ENCODE measurements around the gene DAAM1. TPM values are rescaled to one million over a fixed set of nuclear protein-coding genes. Genes with fewer than 3 reads are reported as not detected.

Gene DAAM1
- total and polyA plus RNA-seq, 8 donors = 6.2 to 26.7 (median 16.0) TPM

DNA sequence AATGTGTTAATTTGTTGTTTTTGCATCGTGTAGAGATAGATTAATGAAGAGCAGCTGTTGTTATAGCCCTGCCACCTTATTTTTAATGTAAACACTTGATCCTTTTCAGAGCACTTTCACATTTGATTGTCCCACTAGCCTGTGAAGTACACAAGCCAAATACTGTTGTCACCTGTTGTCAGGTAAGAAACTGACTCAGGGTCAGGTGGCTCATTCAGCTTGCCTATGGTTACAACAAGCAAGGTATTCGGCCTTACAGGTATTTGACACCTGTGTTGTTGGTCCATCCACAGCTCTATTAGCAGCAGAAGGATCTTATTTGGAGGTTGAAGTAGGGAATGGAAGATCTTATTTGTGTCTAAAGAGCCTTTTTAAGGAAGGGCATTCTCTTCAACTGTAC, 167.8 kb downstream of the DAAM1 start:
- no peak for DNase-seq
- no peak for FAIRE-seq
- intact Hi-C loops (cut with DNase I) = no loop called here
- H3K36me3 ChIP-seq = peaks cover 0 to 24% (median 6%) of the 10 kb centered on the region in 3 donors
- H3K27me3 ChIP-seq = no peaks in the 10 kb centered on the region
- TF ChIP-seq, protein P1, sequence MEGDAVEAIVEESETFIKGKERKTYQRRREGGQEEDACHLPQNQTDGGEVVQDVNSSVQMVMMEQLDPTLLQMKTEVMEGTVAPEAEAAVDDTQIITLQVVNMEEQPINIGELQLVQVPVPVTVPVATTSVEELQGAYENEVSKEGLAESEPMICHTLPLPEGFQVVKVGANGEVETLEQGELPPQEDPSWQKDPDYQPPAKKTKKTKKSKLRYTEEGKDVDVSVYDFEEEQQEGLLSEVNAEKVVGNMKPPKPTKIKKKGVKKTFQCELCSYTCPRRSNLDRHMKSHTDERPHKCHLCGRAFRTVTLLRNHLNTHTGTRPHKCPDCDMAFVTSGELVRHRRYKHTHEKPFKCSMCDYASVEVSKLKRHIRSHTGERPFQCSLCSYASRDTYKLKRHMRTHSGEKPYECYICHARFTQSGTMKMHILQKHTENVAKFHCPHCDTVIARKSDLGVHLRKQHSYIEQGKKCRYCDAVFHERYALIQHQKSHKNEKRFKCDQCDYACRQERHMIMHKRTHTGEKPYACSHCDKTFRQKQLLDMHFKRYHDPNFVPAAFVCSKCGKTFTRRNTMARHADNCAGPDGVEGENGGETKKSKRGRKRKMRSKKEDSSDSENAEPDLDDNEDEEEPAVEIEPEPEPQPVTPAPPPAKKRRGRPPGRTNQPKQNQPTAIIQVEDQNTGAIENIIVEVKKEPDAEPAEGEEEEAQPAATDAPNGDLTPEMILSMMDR (IDR thresholded peaks at IDR 0.05) = no peak
- ATAC-seq = no peak
- H3K4me1 ChIP-seq = peaks cover 0 to 3% (median 0%) of the 10 kb centered on the region in 3 donors
- 65 to 72% methylated on average over 2 of the region's 2 CpGs for WGBS, 2 donors
- no peaks in the 10 kb centered on the region for H3K9me3 ChIP-seq
- H3K4me3 ChIP-seq = no peak overlapping the region
- no peak overlapping the region for H3K27ac ChIP-seq

DNA sequence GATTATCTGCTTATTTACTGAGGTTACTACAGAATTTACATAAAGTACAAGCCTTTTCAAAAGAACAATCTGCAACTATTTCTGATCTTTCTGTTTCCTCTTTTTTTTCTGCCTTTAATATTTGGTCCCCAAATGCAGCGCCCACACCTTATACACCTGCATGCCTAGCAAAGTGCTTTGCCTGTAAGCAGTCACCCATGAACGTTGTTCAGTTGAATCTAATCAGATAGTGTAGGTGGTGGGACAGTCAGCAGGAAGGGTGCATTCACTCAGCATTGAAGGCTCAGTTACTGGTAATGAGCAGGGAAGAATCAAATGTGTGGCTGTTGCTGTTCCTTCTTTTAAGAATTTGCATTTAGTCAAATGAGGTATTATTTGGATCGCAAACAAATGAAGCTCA, 168.3 kb downstream of the DAAM1 start:
- H3K9me3 ChIP-seq = no peaks in the 10 kb centered on the region
- no peak overlapping the region for H3K4me3 ChIP-seq
- DNase-seq = no peak
- H3K27me3 ChIP-seq = no peaks in the 10 kb centered on the region
- peaks cover 0 to 24% (median 6%) of the 10 kb centered on the region in 3 donors for H3K36me3 ChIP-seq
- no peak for ATAC-seq
- intact Hi-C loops (cut with DNase I) = no loop called here
- WGBS, 2 donors = 87 to 95% methylated on average over 3 of the region's 3 CpGs
- TF ChIP-seq, protein P1 (IDR thresholded peaks at IDR 0.05) = no peak
- H3K27ac ChIP-seq = no peak overlapping the region
- H3K4me1 ChIP-seq = peaks cover 0 to 3% (median 0%) of the 10 kb centered on the region in 3 donors
- FAIRE-seq = no peak

- DNase-seq = no peak
- H3K9me3 ChIP-seq = no peaks in the 10 kb centered on the region
- intact Hi-C loops (cut with DNase I) = no loop called here
- peak in 2 of 4 donors; percentile 50 to 54 for ATAC-seq
- H3K36me3 ChIP-seq = peaks cover 0 to 20% (median 6%) of the 10 kb centered on the region in 3 donors
- peaks cover 0 to 3% (median 0%) of the 10 kb centered on the region in 3 donors for H3K4me1 ChIP-seq
- TF ChIP-seq, protein P1 (IDR thresholded peaks at IDR 0.05) = no peak
- FAIRE-seq = no peak
- WGBS, 2 donors = 93 to 94% methylated on average over 1 of the region's 1 CpG
- H3K4me3 ChIP-seq = no peak overlapping the region
- no peaks in the 10 kb centered on the region for H3K27me3 ChIP-seq
- H3K27ac ChIP-seq = no peak overlapping the region
Measured at GRCh38 chr14:59358102-59358501, 169.6 kb downstream of the DAAM1 start.

- 88 to 90% methylated on average over 1 of the region's 1 CpG for WGBS, 2 donors
- Histone ChIP-seq H3K4me1 (peaks cover 0 to 3% (median 0%) of the 10 kb centered on the region in 3 donors), H3K27me3 (no peaks in the 10 kb centered on the region), H3K36me3 (peaks cover 0 to 16% (median 6%) of the 10 kb centered on the region in 3 donors), H3K9me3 (no peaks in the 10 kb centered on the region), H3K27ac (no peak overlapping the region), H3K4me3 (no peak overlapping the region)
- DNase-seq (no peak), ATAC-seq (no peak), FAIRE-seq (no peak)
- intact Hi-C loops (cut with DNase I) = no loop called here
- TF ChIP-seq, protein P1 (IDR thresholded peaks at IDR 0.05) = no peak
Measured at GRCh38 chr14:59358784-59359183, 170.3 kb downstream of the DAAM1 start.

GRCh38 chr14:59359431-59360124, 171.1 kb downstream of the DAAM1 start:
- intact Hi-C loops (cut with DNase I) = no loop called here
- Histone ChIP-seq H3K27ac (no peak overlapping the region), H3K9me3 (no peaks in the 10 kb centered on the region), H3K36me3 (peaks cover 0 to 21% (median 6%) of the 10 kb centered on the region in 3 donors), H3K4me1 (peaks cover 0 to 3% (median 0%) of the 10 kb centered on the region in 3 donors), H3K4me3 (no peak overlapping the region), H3K27me3 (no peaks in the 10 kb centered on the region)
- ATAC-seq (no peak), DNase-seq (no peak), FAIRE-seq (no peak)
- TF ChIP-seq, protein P1 (IDR thresholded peaks at IDR 0.05) = no peak
- 69 to 78% methylated on average over 4 of the region's 4 CpGs for WGBS, 2 donors
